Activated naive CD4-positive, alpha-beta T cell (primary cell): ENCODE results near the gene PAX3.
"Not testable (repeated sequence)": the region's sequence is repeated elsewhere in the genome, so short reads cannot be mapped to it uniquely, and the experiment has no call there.

Source experiments
- DNase-seq, 4 experiments: peaks; one replicate each; lab custom pipeline; 2025; lab: John Stamatoyannopoulos, UW

The PAX3 gene

GRCh38 chr2:222213049-222213448 lies 85.7 kb downstream of the PAX3 start:
- DNase-seq = no peak

- no peak for DNase-seq
These were observed 86.2 kb downstream of the PAX3 start for GRCh38 chr2:222212571-222212970.

GRCh38 chr2:222208010-222208690 lies 90.6 kb downstream of the PAX3 start:
- no peak for DNase-seq

- DNase-seq = no peak
These were observed 93.7 kb downstream of the PAX3 start for GRCh38 chr2:222205136-222205535.

GRCh38 chr2:222203041-222203440 lies 95.8 kb downstream of the PAX3 start:
- DNase-seq = no peak

GRCh38 chr2:222196159-222196558 lies 102.6 kb downstream of the PAX3 start:
- DNase-seq = no peak

GRCh38 chr2:222194669-222195068 lies 104.1 kb downstream of the PAX3 start:
- DNase-seq = no peak

- no peak for DNase-seq
These were observed 105.3 kb downstream of the PAX3 start for GRCh38 chr2:222193328-222193983.

- DNase-seq = no peak
These were observed 118.2 kb downstream of the PAX3 start for GRCh38 chr2:222180619-222181018.

GRCh38 chr2:222179592-222179991 lies 119.2 kb downstream of the PAX3 start:
- no peak for DNase-seq

GRCh38 chr2:222178450-222178849 lies 120.3 kb downstream of the PAX3 start:
- no peak for DNase-seq

GRCh38 chr2:222176890-222177289 lies 121.9 kb downstream of the PAX3 start:
- no peak for DNase-seq

GRCh38 chr2:222174450-222174849 lies 124.3 kb downstream of the PAX3 start:
- no peak for DNase-seq

GRCh38 chr2:222169346-222169745 lies 129.5 kb downstream of the PAX3 start:
- DNase-seq = no peak

- no peak for DNase-seq
These were observed 131.0 kb downstream of the PAX3 start for GRCh38 chr2:222167762-222168161.

- no peak for DNase-seq
These were observed 137.9 kb downstream of the PAX3 start for GRCh38 chr2:222160944-222161343.

GRCh38 chr2:222160125-222160524 lies 138.7 kb downstream of the PAX3 start:
- no peak for DNase-seq

GRCh38 chr2:222159221-222159620 lies 139.6 kb downstream of the PAX3 start:
- no peak for DNase-seq

- not testable (repeated sequence) for DNase-seq
These were observed 143.7 kb downstream of the PAX3 start for GRCh38 chr2:222155003-222155664.
